SK-N-SH (cell line): Measurements from ENCODE around the gene SHISA5. TPM values are rescaled to one million over a fixed set of nuclear protein-coding genes. Genes with fewer than 3 reads are reported as not detected.

ENCODE experiments used
- CTCF ChIA-PET: fragments of 300-600, 350-600 bp; formaldehyde crosslinking; extraction: SDS; loops from one replicate; lab custom pipeline; 2021; lab: Yijun Ruan, JAX
- POLR2A ChIA-PET: fragments of 350-600 bp; sonication (Branson Sonifier 250); formaldehyde crosslinking; extraction: SDS; loops from one replicate; lab custom pipeline; 2020; ENCODE audit warnings: antibody characterized with exemption, inconsistent platforms; lab: Yijun Ruan, JAX
- DNase-seq: peaks from one replicate; pipeline ENCODE4 v3.0.0; 2012
- H2AFZ ChIP-seq: fragments of 200-600 bp; sonication (generic); 2 replicates; pipeline ENCODE4 v1.8.1; 2016; ENCODE audit warnings: antibody characterized with exemption, mild to moderate bottlenecking, low read depth
- H3F3A ChIP-seq: fragments of 200-600 bp; sonication (generic); replicated peaks from 2 replicates; pipeline ENCODE3; 2016; ENCODE audit warnings: antibody characterized with exemption, mild to moderate bottlenecking; ENCODE audit not compliant: insufficient read depth
- H3K27ac ChIP-seq, 2 experiments: fragments of 200-500 bp in 1 of 2; fragments of 200-600 bp in 1 of 2; sonication (Bioruptor generic) in 1 of 2; sonication (generic), shearing (Covaris generic) in 1 of 2; 2 replicates each; pipeline versions ENCODE4 v1.5.1 to v1.6.1; 2014 to 2016; ENCODE audit warnings: low read depth in 2 of 2, inconsistent platforms in 1 of 2, low read length in 1 of 2, mild to moderate bottlenecking in 1 of 2, mixed read lengths in 1 of 2
- H3K27me3 ChIP-seq: fragments of 200-600 bp; sonication (generic), shearing (Covaris generic); 2 replicates; pipeline ENCODE4 v1.6.1; 2016; ENCODE audit warnings: mixed run types; ENCODE audit not compliant: insufficient read depth
- H3K36me3 ChIP-seq, 2 experiments: fragments of 200-500 bp in 1 of 2; fragments of 200-600 bp in 1 of 2; sonication (Bioruptor generic) in 1 of 2; sonication (generic) in 1 of 2; replicated peaks in 1 of 2; 2 replicates each; pipeline versions ENCODE3 to v1.5.1; 2014 to 2016; ENCODE audit warnings: low read length in 1 of 2, mild to moderate bottlenecking in 1 of 2; ENCODE audit not compliant: insufficient read depth in 2 of 2, control insufficient read depth in 1 of 2
- H3K4me1 ChIP-seq, 2 experiments: fragments of 200-500 bp in 1 of 2; fragments of 200-600 bp in 1 of 2; sonication (Bioruptor generic) in 1 of 2; sonication (generic), shearing (Covaris generic) in 1 of 2; 2 replicates each; pipeline versions ENCODE4 v1.5.1 to v1.6.1; 2014 to 2016; ENCODE audit warnings: low read depth in 1 of 2, low read length in 1 of 2, mixed run types in 1 of 2; ENCODE audit not compliant: insufficient read depth in 2 of 2, control insufficient read depth in 1 of 2
- H3K4me2 ChIP-seq: fragments of 200-600 bp; sonication (generic), shearing (Covaris generic); 2 replicates; pipeline ENCODE4 v1.6.1; 2017; ENCODE audit warnings: mixed run types
- H3K4me3 ChIP-seq, 2 experiments: fragments of 200-500 bp in 1 of 2; fragments of 200-600 bp in 1 of 2; sonication (Bioruptor generic) in 1 of 2; sonication (generic), shearing (Covaris generic) in 1 of 2; 2 replicates each; pipeline versions ENCODE4 v1.5.1 to v1.8.1; 2014 to 2016; ENCODE audit warnings: low read depth in 2 of 2, inconsistent platforms in 1 of 2, low read length in 1 of 2, mild to moderate bottlenecking in 1 of 2, mixed read lengths in 1 of 2, moderate library complexity in 1 of 2
- H3K79me2 ChIP-seq: fragments of 200-600 bp; sonication (generic); 2 replicates; pipeline ENCODE4 v1.8.1; 2017; ENCODE audit warnings: mild to moderate bottlenecking; ENCODE audit not compliant: insufficient read depth
- H3K9ac ChIP-seq: fragments of 200-600 bp; sonication (generic); 2 replicates; pipeline ENCODE4 v1.6.1; 2017; ENCODE audit warnings: mixed run types
- H3K9me2 ChIP-seq: fragments of 200-600 bp; sonication (generic); 2 replicates; pipeline ENCODE4 v1.6.1; 2017; ENCODE audit warnings: mixed run types
- H3K9me3 ChIP-seq: fragments of 200-600 bp; sonication (generic); 2 replicates; pipeline ENCODE4 v1.6.1; 2017; ENCODE audit warnings: mixed run types, mild to moderate bottlenecking, moderate library complexity
- H4K20me1 ChIP-seq: fragments of 200-600 bp; sonication (generic); 2 replicates; pipeline ENCODE4 v1.6.1; 2017; ENCODE audit warnings: mild to moderate bottlenecking, mixed run types; ENCODE audit not compliant: insufficient read depth
- EP300 ChIP-seq, 2 experiments: IDR thresholded peaks; 2 replicates each; pipeline versions ENCODE4 v1.4.0 to v1.6.1; 2012; ENCODE audit warnings: borderline replicate concordance in 1 of 2, low read depth in 1 of 2, low read length in 1 of 2
- NFIC ChIP-seq: IDR thresholded peaks from 2 replicates; pipeline ENCODE4 v1.4.0; 2012; ENCODE audit warnings: borderline replicate concordance
- RCOR1 ChIP-seq: fragments of 150-350 bp; IDR thresholded peaks from 2 replicates; pipeline ENCODE4 v1.6.1; 2017; ENCODE audit warnings: antibody characterized with exemption, low read length
- REST ChIP-seq: IDR thresholded peaks from 2 replicates; pipeline ENCODE4 v1.6.1; 2012; ENCODE audit warnings: mild to moderate bottlenecking, low read depth, low read length, moderate library complexity
- WGBS: methylation state at CpG from one replicate; pipeline ENCODE4 v1.1.6; 2017; ENCODE audit warnings: low lambda C conversion rate; 5-methylcytosine and 5-hydroxymethylcytosine counted together
- polyA plus RNA-seq, 3 experiments: library from polyadenylated mRNA; depleted of rRNA; stranded (reverse); fragments of >200 nt; gene quantifications; 2 replicates each; pipeline ENCODE4 v1.2.3, GENCODE V29; 2012
- TF ChIP-seq, protein P1 (sequence below): IDR thresholded peaks from 2 replicates; pipeline ENCODE4 v1.4.0; 2012; ENCODE audit warnings: low read depth

SHISA5 gene
- polyA plus RNA-seq, 1 of the 3 experiments (the other 2 are of a cell fraction): 194 TPM

DNA sequence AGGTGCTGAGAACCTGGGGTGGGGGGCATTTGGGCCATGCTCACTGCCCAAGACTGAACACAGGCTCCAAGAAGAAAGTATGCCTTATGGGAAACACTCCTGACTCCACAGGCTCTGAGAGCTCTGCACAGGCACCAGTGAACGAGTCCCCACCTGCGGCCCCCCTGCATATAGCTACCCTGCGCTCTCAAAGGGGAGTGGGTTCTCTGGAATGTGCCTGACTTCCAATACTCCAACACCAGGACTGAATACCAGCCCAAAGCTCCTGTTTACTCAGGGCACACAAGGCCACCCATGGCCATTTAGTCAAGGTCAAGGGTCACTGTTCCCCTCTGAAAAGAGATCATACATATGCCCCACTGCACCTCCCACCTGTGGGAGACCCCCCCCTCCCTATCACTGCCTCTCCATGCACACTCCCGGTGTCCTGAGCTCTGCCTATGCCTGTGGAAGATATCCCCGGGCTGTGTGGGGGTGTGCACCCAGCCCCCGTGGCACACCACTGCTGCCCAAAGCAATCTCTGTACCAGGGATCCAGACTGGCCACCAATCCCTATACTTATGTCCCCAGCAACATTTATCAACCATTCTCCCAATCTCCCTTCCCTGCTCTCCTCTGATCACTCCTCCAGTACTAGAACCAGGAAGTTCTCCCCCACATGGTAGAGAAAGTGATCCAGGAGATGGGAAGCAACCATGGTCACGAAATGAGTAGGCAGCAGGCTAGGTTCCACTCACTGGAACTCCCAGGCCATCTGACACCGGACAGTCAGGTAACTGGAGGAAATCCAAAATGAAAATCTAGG lies 72.5 kb downstream of the SHISA5 start:
- no peak for DNase-seq
- Histone ChIP-seq H3K36me3 (peaks cover 4 to 25% of the 10 kb centered on the region in 2 experiments), H3F3A (no peaks in the 10 kb centered on the region), H3K27me3 (no peaks in the 10 kb centered on the region), H3K9me3 (no peaks in the 10 kb centered on the region), H3K9me2 (no peaks in the 10 kb centered on the region), H3K27ac (no peak overlapping the region), H3K4me2 (no peak overlapping the region), H3K9ac (no peak overlapping the region), H3K4me3 (no peak overlapping the region), H3K79me2 (peaks cover 21% of the 10 kb centered on the region), H3K4me1 (peaks cover 7 to 33% of the 10 kb centered on the region in 2 experiments; a peak in 1 of 4 replicates), H2AFZ (no peak overlapping the region), H4K20me1 (0 out of 2 replicates have a peak, but pooled peaks cover 5% of the 10 kb centered on the region)
- TF ChIP-seq EP300 (IDR thresholded peaks at IDR 0.05; ENCODE audit: borderline replicate concordance in 1 of 2, low read depth in 1 of 2, low read length in 1 of 2): no peak
- CTCF ChIA-PET: interaction anchor here (0.6 to 13.2 kb wide), 6 partner anchors 12 to 237 kb away, joined by 4 to 399 read pairs (median 98); no protein-coding TSS in a partner anchor
- POLR2A ChIA-PET: interaction anchor here (0.6 to 1.7 kb wide), 2 partner anchors 8 to 131 kb away, joined by 3 to 6 read pairs; partner anchors contain the start of genes CCDC51 and TMA7
- 93% methylated on average over 5 of the region's 8 CpGs for WGBS

- no peaks in the 10 kb centered on the region for H3F3A ChIP-seq
- ChIA-PET CTCF (interaction anchor here (0.6 to 13.2 kb wide), 6 partner anchors 8 to 236 kb away, joined by 3 to 399 read pairs (median 12); partner anchors contain the start of genes CCDC51 and TMA7), POLR2A (interaction anchor here (0.6 to 1.7 kb wide), 2 partner anchors 9 to 130 kb away, joined by 3 to 6 read pairs; partner anchors contain the start of genes CCDC51 and TMA7)
- H2AFZ ChIP-seq: no peak overlapping the region
- peaks cover 28% of the 10 kb centered on the region for H3K79me2 ChIP-seq
- no peaks in the 10 kb centered on the region for H3K9me2 ChIP-seq
- no peak overlapping the region; a peak in 1 of 4 replicates for H3K27ac ChIP-seq
- H4K20me1 ChIP-seq: 0 out of 2 replicates have a peak, but pooled peaks cover 4% of the 10 kb centered on the region
- no peak overlapping the region for H3K4me3 ChIP-seq
- no peaks in the 10 kb centered on the region for H3K27me3 ChIP-seq
- peaks cover 7 to 38% of the 10 kb centered on the region in 2 experiments; a peak in 2 of 4 replicates for H3K4me1 ChIP-seq
- no peaks in the 10 kb centered on the region for H3K9me3 ChIP-seq
- WGBS: 100% methylated on average over 1 of the region's 1 CpG
- no peak for DNase-seq
- TF ChIP-seq, protein P1, sequence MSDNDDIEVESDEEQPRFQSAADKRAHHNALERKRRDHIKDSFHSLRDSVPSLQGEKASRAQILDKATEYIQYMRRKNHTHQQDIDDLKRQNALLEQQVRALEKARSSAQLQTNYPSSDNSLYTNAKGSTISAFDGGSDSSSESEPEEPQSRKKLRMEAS: no peak
- TF ChIP-seq RCOR1: no peak
- no peak overlapping the region for H3K9ac ChIP-seq
- peaks cover 4 to 25% of the 10 kb centered on the region in 2 experiments for H3K36me3 ChIP-seq
- no peak overlapping the region for H3K4me2 ChIP-seq
These were observed 73.3 kb downstream of the SHISA5 start for GRCh38 chr3:48430708-48431101.

DNA sequence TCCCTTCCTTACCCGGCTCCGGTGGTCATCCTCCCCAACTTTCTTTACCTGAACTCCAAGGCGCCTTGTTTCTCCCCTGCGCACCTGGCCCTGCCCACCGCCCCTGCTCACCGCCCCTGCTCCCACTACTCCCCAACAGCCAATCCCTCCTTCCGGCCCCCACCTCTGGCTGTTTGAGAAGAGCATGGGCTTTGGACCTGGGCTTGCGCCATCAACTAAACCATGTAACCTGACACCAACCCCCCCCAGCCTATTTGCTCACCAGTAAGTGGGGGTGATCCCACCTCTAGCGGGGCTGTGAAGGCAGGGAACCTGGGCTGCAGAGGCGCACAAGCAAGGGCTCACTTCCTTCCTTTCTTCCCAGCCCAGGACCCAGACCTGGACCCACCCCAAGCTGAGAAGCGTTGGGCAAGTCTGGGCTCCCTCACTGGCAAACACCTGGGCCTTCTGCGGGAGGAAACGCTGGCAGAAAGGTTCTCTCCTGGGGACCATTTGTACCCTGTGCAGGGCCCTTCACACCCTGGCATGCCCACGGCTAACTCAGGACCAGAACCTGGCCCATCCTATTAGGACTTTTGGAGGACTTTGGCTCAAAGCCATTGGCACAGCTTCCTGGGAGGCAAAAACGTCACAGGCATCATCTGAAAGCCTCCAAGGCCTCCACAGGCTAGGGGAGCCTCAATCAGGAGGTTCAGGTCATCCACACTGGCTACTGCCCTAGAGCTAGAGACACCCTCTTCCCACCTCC lies 73.8 kb downstream of the SHISA5 start, which contains the start of gene PLXNB1:
PLXNB1 (minus strand) TSS at position 127 of the 748 bp plus-strand sequence. CDS start 5,475 bp downstream, outside the sequence.
- no peaks in the 10 kb centered on the region for H4K20me1 ChIP-seq
- H3K9me2 ChIP-seq: no peaks in the 10 kb centered on the region
- no peaks in the 10 kb centered on the region for H3F3A ChIP-seq
- peaks cover 4 to 25% of the 10 kb centered on the region in 2 experiments for H3K36me3 ChIP-seq
- peak within 1 kb of the TSS; percentile 99 for H3K4me2 ChIP-seq
- peak within 1 kb of the TSS; percentile 84 for H3K9ac ChIP-seq
- ChIA-PET CTCF (interaction anchor here (1.0 to 13.2 kb wide), 6 partner anchors 9 to 236 kb away, joined by 3 to 399 read pairs (median 12); partner anchors contain the start of genes CCDC51 and TMA7), POLR2A (interaction anchor here (0.7 to 1.7 kb wide), 4 partner anchors 10 to 213 kb away, joined by 3 to 6 read pairs (median 4); partner anchors contain the start of genes CCDC51 and TMA7)
- H3K4me1 ChIP-seq: peaks cover 7 to 44% of the 10 kb centered on the region in 2 experiments; a peak in 2 of 4 replicates
- H3K79me2 ChIP-seq: peaks cover 34% of the 10 kb centered on the region
- peak within 1 kb of the TSS; percentile 63; the same call in 1 of the 2 replicates for H2AFZ ChIP-seq
- H3K9me3 ChIP-seq: no peaks in the 10 kb centered on the region
- no peaks in the 10 kb centered on the region for H3K27me3 ChIP-seq
- H3K27ac ChIP-seq: peak within 1 kb of the TSS; percentile 54 to 89; a peak in 3 of 4 replicates
- H3K4me3 ChIP-seq: peak within 1 kb of the TSS; percentile 73 to 79
- TF ChIP-seq REST (no peak), NFIC (no peak)
- 52% methylated on average over 15 of the region's 15 CpGs for WGBS
- DNase-seq: no peak
